ENCODE data around the gene ATF7. TPM values are rescaled to one million over a fixed set of nuclear protein-coding genes. Genes with fewer than 3 reads are reported as not detected.

Gene ATF7
- polyA plus RNA-seq, 2 of the 4 experiments (the other 2 are of a cell fraction) = 22.9 to 38.9 TPM

- ChIA-PET POLR2A (interaction anchor here (0.9 to 2.6 kb wide), 4 partner anchors 8 to 27 kb away, joined by 3 to 13 read pairs (median 4); partner anchors contain the start of gene TARBP2), CTCF (interaction anchor here (0.8 to 2.5 kb wide), 8 partner anchors 9 to 149 kb away, joined by 3 to 12 read pairs (median 4); no protein-coding TSS in a partner anchor)
- H3K4me3 ChIP-seq = no peak overlapping the region
- WGBS (ENCODE audit: missing lambda C conversion rate) = 84% methylated on average over 2 of the region's 2 CpGs
- peaks cover 43% of the 10 kb centered on the region for H3K4me1 ChIP-seq
- H3K27ac ChIP-seq = no peak overlapping the region
- no peak overlapping the region for H3K4me2 ChIP-seq
- H3K9me3 ChIP-seq = no peaks in the 10 kb centered on the region
- DNase-seq (ENCODE audit: low read depth in 1 of 2, low spot score in 1 of 2) (no peak), FAIRE-seq (no peak), ATAC-seq (no peak)
- TF ChIP-seq FOSL2 (IDR thresholded peaks at IDR 0.05) (no peak), FOSL2 (CRISPR knock-in tag; IDR thresholded peaks at IDR 0.05) (no peak), HDAC2 (IDR thresholded peaks at IDR 0.05) (no peak), JUNB (IDR thresholded peaks at IDR 0.05) (no peak), RCOR1 (IDR thresholded peaks at IDR 0.05; ENCODE audit: low read depth, low read length) (no peak)
- TF ChIP-seq, protein P1, sequence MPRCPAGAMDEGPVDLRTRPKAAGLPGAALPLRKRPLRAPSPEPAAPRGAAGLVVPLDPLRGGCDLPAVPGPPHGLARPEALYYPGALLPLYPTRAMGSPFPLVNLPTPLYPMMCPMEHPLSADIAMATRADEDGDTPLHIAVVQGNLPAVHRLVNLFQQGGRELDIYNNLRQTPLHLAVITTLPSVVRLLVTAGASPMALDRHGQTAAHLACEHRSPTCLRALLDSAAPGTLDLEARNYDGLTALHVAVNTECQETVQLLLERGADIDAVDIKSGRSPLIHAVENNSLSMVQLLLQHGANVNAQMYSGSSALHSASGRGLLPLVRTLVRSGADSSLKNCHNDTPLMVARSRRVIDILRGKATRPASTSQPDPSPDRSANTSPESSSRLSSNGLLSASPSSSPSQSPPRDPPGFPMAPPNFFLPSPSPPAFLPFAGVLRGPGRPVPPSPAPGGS (IDR thresholded peaks at IDR 0.05) = no peak
These were observed 152.1 kb downstream of the ATF7 start for GRCh38 chr12:53474077-53474476.

- no peak overlapping the region for H3K4me3 ChIP-seq
- H3K9me3 ChIP-seq = no peaks in the 10 kb centered on the region
- peaks cover 31% of the 10 kb centered on the region for H3K4me1 ChIP-seq
- no peak overlapping the region for H3K4me2 ChIP-seq
- TF ChIP-seq CEBPB (IDR thresholded peaks at IDR 0.05) = no peak
- TF ChIP-seq, protein P1 (IDR thresholded peaks at IDR 0.05) = no peak
- no peak for TF ChIP-seq HOXB5 (CRISPR knock-in tag; IDR thresholded peaks at IDR 0.05)
- peak; percentile 77; the same call in 1 of the 2 replicates for TF ChIP-seq FOSB (CRISPR knock-in tag; IDR thresholded peaks at IDR 0.05)
- no peak for ATAC-seq
- no peak for FAIRE-seq
- WGBS (ENCODE audit: missing lambda C conversion rate) = 100% methylated on average over 1 of the region's 1 CpG
- H3K27ac ChIP-seq = no peak overlapping the region
- POLR2A ChIA-PET = interaction anchor here (0.6 to 2.6 kb wide), 7 partner anchors 10 to 43 kb away, joined by 3 to 13 read pairs (median 5); no protein-coding TSS in a partner anchor
- no peak for DNase-seq (ENCODE audit: low read depth in 1 of 2, low spot score in 1 of 2)
- CTCF ChIA-PET = interaction anchor here (0.7 to 2.5 kb wide), 9 partner anchors 10 to 148 kb away, joined by 3 to 12 read pairs (median 4); no protein-coding TSS in a partner anchor
These were observed 154.1 kb downstream of the ATF7 start for GRCh38 chr12:53472056-53472582.

DNA sequence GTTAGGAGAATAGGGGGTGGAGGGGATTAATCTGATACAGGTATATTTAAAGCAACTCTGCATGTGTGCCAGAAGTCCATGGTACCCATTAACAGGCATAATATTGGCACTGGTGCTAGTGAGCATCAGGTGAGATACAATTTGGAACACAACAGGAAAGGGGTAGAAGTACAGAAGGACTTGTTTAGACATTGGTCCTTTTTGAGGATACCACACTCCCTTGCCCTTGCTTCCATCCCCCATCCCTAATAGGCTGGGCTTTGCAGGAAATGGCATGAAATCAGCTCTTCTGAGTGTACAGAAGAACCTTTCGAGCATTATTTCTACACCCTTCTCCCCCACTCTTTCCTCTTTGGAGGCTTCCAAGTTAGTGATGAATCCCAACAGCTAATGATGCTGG, 157.9 kb downstream of the ATF7 start:
- 89% methylated on average over 1 of the region's 1 CpG for whole genome bisulfite sequencing (ENCODE audit: missing lambda C conversion rate)
- Histone ChIP-seq H3K4me2 (no peak overlapping the region), H3K27ac (no peak overlapping the region), H3K9me3 (no peaks in the 10 kb centered on the region), H3K4me3 (no peak overlapping the region), H3K4me1 (peaks cover 22% of the 10 kb centered on the region; the same call in 2 of the 3 replicates)
- CTCF ChIA-PET = interaction anchor here (0.6 to 1.5 kb wide), 6 partner anchors 9 to 115 kb away, joined by 3 to 7 read pairs (median 4); no protein-coding TSS in a partner anchor
- DNase-seq (ENCODE audit: low read depth in 1 of 2, low spot score in 1 of 2) (no peak), ATAC-seq (no peak), FAIRE-seq (no peak)
- POLR2A ChIA-PET = interaction anchor here (0.9 to 1.1 kb wide), 2 partner anchors 14 to 147 kb away, joined by 3 to 5 read pairs; partner anchors contain the start of gene AAAS
- 0 out of 2 replicates have a peak, but pooled peaks have one; percentile 50 for TF ChIP-seq TFCP2L1 (CRISPR knock-in tag; IDR thresholded peaks at IDR 0.05)
- TF ChIP-seq ATOH8 (CRISPR knock-in tag; IDR thresholded peaks at IDR 0.05; ENCODE audit: low read depth) = no peak

GRCh38 chr12:53467880-53468279, 158.3 kb downstream of the ATF7 start:
- H3K4me2 ChIP-seq = no peak overlapping the region
- H3K9me3 ChIP-seq = no peaks in the 10 kb centered on the region
- no peak for FAIRE-seq
- ATAC-seq = no peak
- 88% methylated on average over 2 of the region's 2 CpGs for WGBS (ENCODE audit: missing lambda C conversion rate)
- peaks cover 26% of the 10 kb centered on the region; the same call in 2 of the 3 replicates for H3K4me1 ChIP-seq
- ChIA-PET CTCF (interaction anchor here (1.0 to 1.5 kb wide), 4 partner anchors 10 to 46 kb away, joined by 3 to 7 read pairs (median 4); no protein-coding TSS in a partner anchor), POLR2A (interaction anchor here (1.1 kb wide), 1 partner anchor 13 kb away, joined by 3 read pairs; no protein-coding TSS in a partner anchor)
- no peak overlapping the region for H3K27ac ChIP-seq
- no peak for TF ChIP-seq ZSCAN20 (CRISPR knock-in tag; IDR thresholded peaks at IDR 0.05)
- 0 out of 5 replicates have a peak, but pooled peaks of 1 of the 2 experiments have one; percentile 15 for TF ChIP-seq JUN (IDR thresholded peaks at IDR 0.05)
- no peak for TF ChIP-seq ZNF302 (CRISPR knock-in tag; IDR thresholded peaks at IDR 0.05)
- no peak for DNase-seq (ENCODE audit: low read depth in 1 of 2, low spot score in 1 of 2)
- no peak overlapping the region for H3K4me3 ChIP-seq
